Endodermal cell (in vitro differentiated cells): Measurements from ENCODE around the gene NPAS1. TPM values are rescaled to one million over a fixed set of nuclear protein-coding genes. Genes with fewer than 3 reads are reported as not detected.

Experiments used
- DNase-seq: peaks from one replicate; pipeline ENCODE4 v3.0.0-alpha.2; 2017
- H3K27ac ChIP-seq: 2 replicates; pipeline ENCODE4 v1.5.1; 2013; ENCODE audit warnings: mild to moderate bottlenecking, low read depth, low read length, moderate library complexity
- H3K27me3 ChIP-seq: 2 replicates; pipeline ENCODE4 v1.6.1; 2013; ENCODE audit warnings: mild to moderate bottlenecking, low read length, moderate library complexity; ENCODE audit not compliant: insufficient read depth, control insufficient read depth, poor library complexity, severe bottlenecking
- H3K36me3 ChIP-seq: 2 replicates; pipeline ENCODE4 v1.7.0; 2013; ENCODE audit warnings: mild to moderate bottlenecking, low read length, moderate library complexity; ENCODE audit not compliant: control insufficient read depth, insufficient read depth
- H3K4me1 ChIP-seq: one replicate; pipeline ENCODE4 v1.7.0; 2013; ENCODE audit warnings: low read length; ENCODE audit not compliant: control insufficient read depth, insufficient read depth
- H3K4me3 ChIP-seq: 2 replicates; pipeline ENCODE4 v1.5.1; 2013; ENCODE audit warnings: mild to moderate bottlenecking, low read length, moderate library complexity
- H3K9ac ChIP-seq: 2 replicates; pipeline ENCODE4 v1.6.1; 2013; ENCODE audit warnings: mild to moderate bottlenecking, low read length, moderate library complexity; ENCODE audit not compliant: poor library complexity, severe bottlenecking; ENCODE audit errors: extremely low read depth
- H3K9me3 ChIP-seq: 2 replicates; pipeline ENCODE4 v1.6.1; 2013; ENCODE audit warnings: mild to moderate bottlenecking, low read length, moderate library complexity; ENCODE audit not compliant: control insufficient read depth
- H3K27ac Mint-ChIP-seq: 2 replicates; pipeline ENCODE4 v1.8.0; 2020; ENCODE audit warnings: mixed read lengths
- H3K27me3 Mint-ChIP-seq: 2 replicates; pipeline ENCODE4 v1.8.0; 2021; ENCODE audit warnings: mild to moderate bottlenecking, mixed read lengths; ENCODE audit not compliant: insufficient read depth
- H3K36me3 Mint-ChIP-seq: 2 replicates; pipeline ENCODE4 v1.8.0; 2020; ENCODE audit warnings: low read depth, mixed read lengths
- H3K4me1 Mint-ChIP-seq: 2 replicates; pipeline ENCODE4 v1.8.0; 2020; ENCODE audit warnings: mixed read lengths
- H3K4me3 Mint-ChIP-seq: 2 replicates; pipeline ENCODE4 v1.8.0; 2020; ENCODE audit warnings: mild to moderate bottlenecking, moderate library complexity, mixed read lengths
- H3K9me3 Mint-ChIP-seq: 2 replicates; pipeline ENCODE4 v1.8.0; 2020; ENCODE audit warnings: mild to moderate bottlenecking, mixed read lengths
- CTCF ChIP-seq: fragments of 200-600 bp; sonication (generic); conservative IDR thresholded peaks from 2 replicates; pipeline ENCODE4 v1.5.0; 2021; ENCODE audit warnings: antibody characterized with exemption, mild to moderate bottlenecking
- WGBS, 2 experiments: methylation state at CpG; one replicate each; pipeline versions ENCODE4 v1.1.5 to v1.1.7; 2013; ENCODE audit warnings: missing lambda C conversion rate in 2 of 2, mixed read lengths in 1 of 2; ENCODE audit not compliant: insufficient coverage in 1 of 2, insufficient read length in 1 of 2; 5-methylcytosine and 5-hydroxymethylcytosine counted together
- total RNA-seq, 2 donors: library from RNA; stranded (reverse); fragmentation: NEBNext Ultra II Directional in 1 of 2; extraction: Animal tissue kit (Norgen Biotek cat#: 25700) in 1 of 2; gene quantifications; 2 replicates in 1 of 2; 3 replicates in 1 of 2; pipeline ENCODE4 v1.2.1, GENCODE V29; 2021

NPAS1 gene
- total RNA-seq, 2 donors from 2014 or later: 6.9 to 8.7 TPM

- no peaks in the 10 kb centered on the region for H3K4me1 ChIP-seq
- H3K36me3 ChIP-seq: no peaks in the 10 kb centered on the region
- H3K9me3 ChIP-seq: peaks cover 7% of the 10 kb centered on the region
- Mint-ChIP-seq H3K4me3 (peak overlapping the region; percentile 14), H3K9me3 (peaks cover 34% of the 10 kb centered on the region), H3K27me3 (peaks cover 10% of the 10 kb centered on the region), H3K27ac (peak overlapping the region; percentile 96), H3K4me1 (peaks cover 18% of the 10 kb centered on the region), H3K36me3 (peaks cover 16% of the 10 kb centered on the region)
- peak; percentile 86 for DNase-seq
- 76 to 85% methylated on average over 11 of the region's 11 CpGs for WGBS, 2 experiments
- no peak overlapping the region for H3K27ac ChIP-seq
- H3K9ac ChIP-seq: peak overlapping the region; percentile 39
- TF ChIP-seq CTCF: no peak
- no peaks in the 10 kb centered on the region for H3K27me3 ChIP-seq
- peak overlapping the region; percentile 15 for H3K4me3 ChIP-seq
Measured at GRCh38 chr19:47058621-47059022, 39.0 kb downstream of the NPAS1 start.

- peaks cover 7% of the 10 kb centered on the region for H3K4me1 Mint-ChIP-seq
- no peak for TF ChIP-seq CTCF
- DNase-seq: peak; percentile 42
- H3K36me3 Mint-ChIP-seq: peaks cover 16% of the 10 kb centered on the region
- 88 to 91% methylated on average over 3 to 6 of the region's 6 CpGs for WGBS, 2 experiments
- Histone ChIP-seq H3K9ac (no peak overlapping the region), H3K27ac (peak overlapping the region; percentile 44), H3K4me1 (no peaks in the 10 kb centered on the region), H3K27me3 (no peaks in the 10 kb centered on the region), H3K9me3 (peaks cover 7% of the 10 kb centered on the region), H3K4me3 (no peak overlapping the region), H3K36me3 (peaks cover 18% of the 10 kb centered on the region)
- H3K27me3 Mint-ChIP-seq: no peaks in the 10 kb centered on the region
- H3K4me3 Mint-ChIP-seq: no peak overlapping the region
- peaks cover 7% of the 10 kb centered on the region for H3K9me3 Mint-ChIP-seq
- peak overlapping the region; percentile 82 for H3K27ac Mint-ChIP-seq
Measured at GRCh38 chr19:47063874-47064273, 44.2 kb downstream of the NPAS1 start.

- no peak overlapping the region for H3K27ac Mint-ChIP-seq
- no peak overlapping the region for H3K9ac ChIP-seq
- H3K36me3 ChIP-seq: peaks cover 23% of the 10 kb centered on the region
- DNase-seq: peak; percentile 44
- no peaks in the 10 kb centered on the region for H3K27me3 ChIP-seq
- peaks cover 7% of the 10 kb centered on the region for H3K4me1 Mint-ChIP-seq
- H3K4me1 ChIP-seq: no peaks in the 10 kb centered on the region
- no peak overlapping the region for H3K4me3 Mint-ChIP-seq
- H3K9me3 ChIP-seq: no peaks in the 10 kb centered on the region
- H3K27me3 Mint-ChIP-seq: no peaks in the 10 kb centered on the region
- no peak overlapping the region for H3K4me3 ChIP-seq
- 96 to 97% methylated on average over 4 to 11 of the region's 11 CpGs for WGBS, 2 experiments
- no peak for TF ChIP-seq CTCF
- H3K36me3 Mint-ChIP-seq: peaks cover 18% of the 10 kb centered on the region
- peaks cover 5% of the 10 kb centered on the region for H3K9me3 Mint-ChIP-seq
- no peak overlapping the region for H3K27ac ChIP-seq
Measured at GRCh38 chr19:47065242-47065641, 45.6 kb downstream of the NPAS1 start.
